K562 (cell line): ENCODE measurements around the gene NECAB3. TPM values are rescaled to one million over a fixed set of nuclear protein-coding genes. Genes with fewer than 3 reads are reported as not detected.

Source experiments
- ATF7 ChIP-seq: fragments of 450-650 bp; IDR thresholded peaks from 2 replicates; pipeline ENCODE4 v1.7.1; 2014; ENCODE audit warnings: mild to moderate bottlenecking, moderate library complexity
- CBFB ChIP-seq: sonication (generic); formaldehyde crosslinking; IDR thresholded peaks from 2 replicates; pipeline ENCODE4 v1.4.0; 2020; ENCODE audit warnings: mild to moderate bottlenecking, missing genetic modification reagents
- CEBPG ChIP-seq, 3 experiments: fragments of 200-800 bp in 1 of 3; sonication (Bioruptor generic) in 1 of 3; sonication (generic) in 1 of 3; formaldehyde crosslinking in 1 of 3; IDR thresholded peaks in 2 of 3; conservative IDR thresholded peaks in 1 of 3; 2 replicates each; pipeline versions ENCODE4 v1.6.1 to v1.8.0; 2016 to 2022; ENCODE audit warnings: missing compliant biosample characterization in 2 of 3, missing genetic modification characterization in 2 of 3, mild to moderate bottlenecking in 1 of 3, missing genetic modification reagents in 1 of 3
- GABPA ChIP-seq: fragments of 200-800 bp; sonication (Bioruptor generic); conservative IDR thresholded peaks from 2 replicates; pipeline ENCODE4 v1.6.1; 2016; ENCODE audit warnings: low read depth, missing genetic modification characterization, missing compliant biosample characterization
- JUND ChIP-seq, 2 experiments: IDR thresholded peaks; 2 replicates in 1 of 2; 3 replicates in 1 of 2; pipeline ENCODE4 v1.6.1; 2011; ENCODE audit warnings: borderline replicate concordance in 2 of 2, low read depth in 2 of 2, low read length in 2 of 2, improper control_type of control experiment in 1 of 2, missing biosample characterization in 1 of 2, missing genetic modification characterization in 1 of 2, missing genetic modification reagents in 1 of 2
- MGA ChIP-seq: fragments of 450-650 bp; IDR thresholded peaks from 2 replicates; pipeline ENCODE4 v1.6.1; 2016; ENCODE audit warnings: mild to moderate bottlenecking, moderate library complexity
- PBX2 ChIP-seq, 2 experiments: IDR thresholded peaks in 1 of 2; conservative IDR thresholded peaks in 1 of 2; 2 replicates each; pipeline ENCODE4 v1.6.1; 2016; ENCODE audit warnings: low read depth in 2 of 2, mild to moderate bottlenecking in 1 of 2, missing compliant biosample characterization in 1 of 2, missing genetic modification characterization in 1 of 2, moderate library complexity in 1 of 2
- polyA plus RNA-seq, 8 experiments: library from polyadenylated mRNA; depleted of rRNA in 4 of 8; stranded (reverse) in 5 of 8; unstranded in 3 of 8; fragments of >200 nt; fragmentation: Nextera tagmentation in 2 of 8; fragmentation: Illumina TruSeq in 1 of 8; extraction: Ambion mirVana in 2 of 8; extraction: Trizol in 1 of 8; gene quantifications; 2 replicates each; pipeline versions ENCODE4 v1.2.1 to v1.2.3, GENCODE V29; 2011 to 2014; ENCODE audit warnings: inconsistent platforms in 1 of 8, missing spikeins in 1 of 8
- total RNA-seq, 7 experiments: library from RNA; depleted of rRNA in 6 of 7; stranded (reverse); fragments of >200 nt in 6 of 7; fragmentation: Illumina TruSeq in 2 of 7; extraction: Trizol in 2 of 7; gene quantifications; 2 replicates each; pipeline versions ENCODE4 v1.2.1 to v1.2.3, GENCODE V29; 2011 to 2021; ENCODE audit warnings: low replicate concordance in 1 of 7

Gene NECAB3
- total and polyA plus RNA-seq, 9 of the 15 experiments (the other 6 are each of a cell fraction or from before 2014, with no cell fraction given): 0.94 to 63.3 (median 31.5) TPM

GRCh38 chr20:33686100-33686983, 12.1 kb upstream of the NECAB3 start, which contains the start of gene E2F1 (continued):
- TF ChIP-seq MGA (peak; percentile 51), ATF7 (peak; percentile 51; the same call in 1 of the 2 replicates), CEBPG (CRISPR knock-in tag; IDR thresholded peaks at IDR 0.05) (0 out of 2 replicates have a peak, but pooled peaks have one; percentile 10), CEBPG (tag; conservative IDR thresholded peaks at IDR 0.05 in 1 of 2, IDR thresholded peaks at IDR 0.05 in 1 of 2) (no peak), GABPA (tag) (0 out of 2 replicates have a peak, but pooled peaks have one; percentile 24), PBX2 (CRISPR knock-in tag; IDR thresholded peaks at IDR 0.05; ENCODE audit: low read depth) (no peak), PBX2 (tag; conservative IDR thresholded peaks at IDR 0.05; ENCODE audit: low read depth) (no peak), JUND (IDR thresholded peaks at IDR 0.05; ENCODE audit: borderline replicate concordance, low read depth, low read length) (peak; percentile 41; the same call in 1 of the 2 replicates), JUND (tag; IDR thresholded peaks at IDR 0.05; ENCODE audit: borderline replicate concordance, low read depth, low read length) (no peak), CBFB (CRISPR knock-in tag) (no peak)
